NCI-H146 treated with DMSO at 0.1 percent for 48 hours (cell line): Measurements from ENCODE around the gene KLHL29.

Experiments
- DNase-seq: peaks from one replicate; lab custom pipeline; 2025; ENCODE audit not compliant: unreplicated experiment; lab: John Stamatoyannopoulos, UW

The KLHL29 gene

GRCh38 chr2:23664066-23664788 is 279.2 kb downstream of the KLHL29 start:
- no peak for DNase-seq

GRCh38 chr2:23666241-23666979 is 281.4 kb downstream of the KLHL29 start:
- no peak for DNase-seq

- DNase-seq, result no peak
These were observed 282.0 kb downstream of the KLHL29 start for GRCh38 chr2:23666980-23667357.

GRCh38 chr2:23668756-23669304 is 283.9 kb downstream of the KLHL29 start:
- DNase-seq, result no peak

GRCh38 chr2:23669413-23670244 is 284.6 kb downstream of the KLHL29 start:
- no peak for DNase-seq

- DNase-seq, result no peak
These were observed 285.2 kb downstream of the KLHL29 start for GRCh38 chr2:23670245-23670592.

- no peak for DNase-seq
These were observed 288.1 kb downstream of the KLHL29 start for GRCh38 chr2:23673082-23673481.

GRCh38 chr2:23673830-23674679 is 289.1 kb downstream of the KLHL29 start:
- DNase-seq, result no peak

- no peak for DNase-seq
These were observed 290.5 kb downstream of the KLHL29 start for GRCh38 chr2:23675506-23675905.

GRCh38 chr2:23677836-23678235 is 292.9 kb downstream of the KLHL29 start:
- DNase-seq, result no peak

GRCh38 chr2:23679044-23679443 is 294.1 kb downstream of the KLHL29 start:
- DNase-seq, result no peak

- DNase-seq, result no peak
These were observed 296.0 kb downstream of the KLHL29 start for GRCh38 chr2:23680951-23681350.

GRCh38 chr2:23681356-23682140 is 296.6 kb downstream of the KLHL29 start:
- DNase-seq, result no peak

- no peak for DNase-seq
These were observed 297.5 kb downstream of the KLHL29 start for GRCh38 chr2:23682481-23682880.

- DNase-seq, result no peak
These were observed 298.0 kb downstream of the KLHL29 start for GRCh38 chr2:23683001-23683400.

GRCh38 chr2:23684395-23685176 is 299.6 kb downstream of the KLHL29 start:
- no peak for DNase-seq

GRCh38 chr2:23685181-23685580 is 300.2 kb downstream of the KLHL29 start:
- no peak for DNase-seq

GRCh38 chr2:23685706-23686105 is 300.7 kb downstream of the KLHL29 start:
- no peak for DNase-seq

- no peak for DNase-seq
These were observed 301.5 kb downstream of the KLHL29 start for GRCh38 chr2:23686405-23687029.
